HG03354 (cell line): ENCODE results near the gene GPC6.

Experiments used
- ATAC-seq: cut with Tn5 transposase; IDR thresholded peaks from one replicate; pipeline ENCODE4 v1.9.1; 2021; ENCODE audit warnings: mild to moderate bottlenecking; ENCODE audit not compliant: unreplicated experiment, poor library complexity, severe bottlenecking

The GPC6 gene

GRCh38 chr13:94353167-94353710 lies 1126.6 kb downstream of the GPC6 start:
- no peak for ATAC-seq

- ATAC-seq, result no peak
Measured at GRCh38 chr13:94359875-94360274, 1133.3 kb downstream of the GPC6 start.

GRCh38 chr13:94362411-94362909 lies 1135.9 kb downstream of the GPC6 start:
- ATAC-seq, result peak; percentile 100

DNA sequence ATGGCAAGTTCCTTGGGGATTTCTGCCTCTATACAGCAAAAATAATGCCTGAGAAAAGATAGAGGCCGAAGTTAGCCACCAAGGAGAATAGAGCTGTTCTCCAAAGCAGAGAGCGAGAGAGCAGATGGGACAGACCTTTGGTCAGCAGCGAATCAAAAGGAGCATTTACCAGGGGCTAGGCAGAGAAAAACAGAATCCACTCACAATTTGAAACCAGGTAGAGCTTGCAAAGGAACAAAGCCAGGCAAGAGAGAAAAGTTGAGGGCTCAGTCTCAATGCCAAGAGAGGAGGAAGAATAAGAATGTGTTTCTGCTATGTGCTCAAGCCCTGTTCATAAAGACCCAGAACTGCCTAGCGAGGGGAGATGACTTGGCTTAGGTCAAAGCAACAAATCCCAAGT lies 1140.1 kb downstream of the GPC6 start:
- ATAC-seq, result no peak

DNA sequence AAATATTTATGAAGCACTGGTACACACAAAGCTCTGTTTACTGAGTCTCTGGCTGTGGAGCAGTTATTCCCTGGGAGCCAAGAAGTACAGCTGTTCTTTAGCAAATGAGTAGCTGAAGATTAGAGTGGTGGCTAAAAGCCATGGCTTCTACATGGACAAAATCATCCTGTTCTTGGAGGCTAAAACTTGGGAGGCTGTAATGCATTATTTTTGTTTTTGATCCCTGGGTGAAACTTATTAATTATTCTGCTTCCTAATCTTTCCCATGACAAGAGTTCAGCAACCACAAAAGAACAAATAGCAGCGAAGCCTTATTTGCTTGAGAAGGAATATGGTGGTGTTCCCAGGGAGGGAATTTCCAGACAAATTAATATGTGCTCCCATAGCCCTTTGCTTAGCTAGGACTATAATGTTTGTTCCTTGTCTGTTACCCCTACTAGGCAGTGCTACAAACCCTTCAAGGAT lies 1143.4 kb downstream of the GPC6 start:
- no peak for ATAC-seq

DNA sequence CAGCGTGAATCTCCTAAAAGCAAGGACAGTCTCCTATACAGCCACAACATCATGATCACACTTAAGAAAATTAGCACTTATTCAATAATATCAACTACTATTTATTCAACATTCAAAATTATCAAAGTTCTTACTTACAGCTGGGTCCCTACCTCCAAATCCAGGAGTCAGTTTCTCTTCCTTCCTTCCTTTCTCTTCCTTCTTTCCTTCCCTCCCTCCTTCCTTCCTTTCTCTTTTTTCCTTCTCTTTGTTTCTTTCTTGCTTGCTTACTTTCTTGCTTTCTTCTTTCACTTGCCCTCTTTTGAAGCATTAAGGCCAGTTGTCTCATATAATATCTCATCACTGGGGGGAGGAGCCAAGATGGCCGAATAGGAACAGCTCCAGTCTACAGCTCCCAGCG lies 1145.2 kb downstream of the GPC6 start:
- no peak for ATAC-seq

- ATAC-seq, result no peak
Measured at GRCh38 chr13:94382517-94382916, 1155.9 kb downstream of the GPC6 start.

- ATAC-seq, result no peak
Measured at GRCh38 chr13:94382960-94383359, 1156.4 kb downstream of the GPC6 start.

DNA sequence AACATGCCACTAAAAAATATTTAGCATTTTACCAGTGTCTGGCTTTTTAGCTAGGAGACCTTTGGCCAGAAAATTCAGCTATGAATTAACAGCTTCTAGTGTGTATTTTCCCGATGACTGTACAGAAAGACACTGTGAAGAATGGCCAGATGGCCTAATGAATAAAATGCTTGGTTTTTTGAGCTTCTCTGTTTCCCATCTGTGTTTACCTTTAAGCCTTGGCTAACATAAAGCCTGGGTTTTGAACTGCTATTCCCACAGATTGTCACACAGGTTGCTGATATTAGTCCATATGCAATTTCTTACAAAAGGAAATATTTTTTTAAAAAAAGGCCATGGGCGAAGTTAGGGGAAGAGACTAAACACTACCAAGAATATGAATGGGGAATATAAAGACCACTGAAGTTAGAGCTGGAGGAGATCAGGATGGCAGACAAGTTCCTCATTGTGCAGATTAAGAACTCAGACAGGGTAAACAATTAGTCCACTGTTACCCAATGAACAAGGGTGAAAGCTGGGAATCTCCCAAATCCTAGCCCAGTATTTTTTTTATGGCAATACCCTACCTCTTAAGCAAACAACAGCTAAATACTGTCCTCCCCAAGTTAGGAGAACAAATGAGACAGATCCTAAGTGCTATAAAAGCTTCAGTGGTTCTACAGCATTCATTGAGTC lies 1157.8 kb downstream of the GPC6 start:
- ATAC-seq, result no peak

- ATAC-seq, result no peak
Measured at GRCh38 chr13:94387047-94387446, 1160.4 kb downstream of the GPC6 start.

GRCh38 chr13:94389604-94390351 lies 1163.2 kb downstream of the GPC6 start:
- ATAC-seq, result no peak

DNA sequence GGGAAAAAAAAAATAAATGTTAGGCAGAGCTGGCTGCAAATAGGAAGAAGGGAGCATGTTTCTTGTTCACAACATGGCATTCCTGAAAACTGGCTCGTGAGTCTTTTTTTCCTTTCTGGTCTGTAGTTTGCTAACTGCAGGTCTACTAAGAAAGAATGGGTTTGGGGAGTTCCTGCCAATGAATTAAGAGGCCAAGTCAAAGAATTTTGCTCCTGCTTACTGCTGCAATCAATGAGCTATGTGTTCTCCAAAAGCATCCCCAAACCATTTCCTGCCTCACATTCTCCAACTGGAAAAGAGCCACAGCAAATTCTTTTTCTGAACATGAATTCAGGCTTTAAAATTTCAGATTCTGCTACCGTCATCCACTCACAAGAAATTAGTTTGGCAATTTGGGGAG lies 1164.3 kb downstream of the GPC6 start:
- ATAC-seq, result no peak

- no peak for ATAC-seq
Measured at GRCh38 chr13:94394723-94395122, 1168.1 kb downstream of the GPC6 start.

DNA sequence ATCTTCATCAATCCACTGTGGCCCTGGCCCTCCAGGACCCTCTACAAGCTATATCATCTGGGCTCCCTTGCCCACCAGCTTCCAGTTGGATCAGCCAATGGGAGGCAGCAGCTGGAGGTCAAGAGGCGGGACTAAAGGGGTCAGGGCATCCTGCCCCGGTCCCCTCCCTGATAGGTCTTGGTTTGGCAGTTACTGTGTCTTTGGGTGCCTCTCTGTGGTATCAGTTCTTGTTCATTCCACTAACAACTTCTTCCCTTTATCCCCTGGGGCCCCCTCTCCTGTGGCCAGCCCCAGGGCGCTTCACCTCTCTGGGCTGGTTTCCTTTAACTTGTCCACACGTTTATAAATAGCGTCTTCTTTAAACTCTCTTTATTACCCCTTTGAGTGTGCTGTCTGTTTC lies 1169.3 kb downstream of the GPC6 start:
- ATAC-seq, result no peak

GRCh38 chr13:94399812-94400211 lies 1173.2 kb downstream of the GPC6 start:
- no peak for ATAC-seq

GRCh38 chr13:94400874-94401273 lies 1174.3 kb downstream of the GPC6 start:
- no peak for ATAC-seq

DNA sequence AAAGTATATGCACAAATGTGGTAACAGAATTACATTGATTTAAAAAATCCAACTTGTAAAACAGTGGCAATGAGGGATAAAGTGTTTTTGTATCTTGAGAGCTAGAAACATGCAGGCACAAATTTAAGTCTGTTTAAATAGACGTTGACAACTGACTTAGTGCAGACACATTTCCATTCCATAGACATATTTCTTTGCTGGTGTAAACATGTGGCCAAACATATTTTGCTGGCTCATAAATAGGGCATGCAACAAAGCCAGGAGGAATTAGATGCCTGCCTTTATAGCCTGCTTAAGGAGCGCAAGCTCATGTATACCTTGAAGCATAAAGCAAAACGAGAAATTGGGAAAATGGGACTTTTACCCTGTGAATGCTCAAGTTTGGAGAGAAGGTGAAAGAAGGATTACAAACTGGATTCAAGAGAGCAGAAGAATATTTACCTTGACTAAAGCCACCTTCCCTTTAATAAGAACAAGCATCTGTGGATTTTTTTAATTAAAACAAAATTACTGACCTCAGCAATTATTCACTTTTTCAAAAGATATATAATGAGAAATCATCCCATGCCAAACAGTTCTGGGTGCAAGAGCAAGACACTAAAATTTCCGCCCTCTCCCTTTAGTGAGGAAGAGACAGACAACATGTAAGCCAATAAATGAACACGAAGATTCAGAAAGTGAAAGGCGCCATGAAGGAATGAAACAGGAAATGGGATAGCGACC lies 1181.9 kb downstream of the GPC6 start:
- ATAC-seq, result no peak

DNA sequence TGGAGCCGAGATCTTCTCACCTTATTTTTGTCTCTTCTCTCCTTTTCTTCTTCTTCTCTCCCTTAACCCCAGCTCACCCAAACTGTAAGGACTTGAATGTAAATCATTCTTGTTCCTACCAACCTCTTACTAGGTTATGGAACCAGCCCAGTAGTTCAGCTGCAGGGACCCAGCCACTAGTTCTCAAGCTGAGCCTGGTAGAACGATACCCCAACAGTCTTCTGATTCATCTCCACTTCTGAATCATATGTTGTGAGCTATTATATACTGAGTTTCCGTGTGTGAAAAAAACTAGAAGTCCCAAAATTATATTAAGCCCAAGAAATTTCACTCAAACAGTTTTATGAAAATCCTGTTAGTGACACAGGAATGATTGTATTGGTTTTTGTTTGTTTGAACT lies 1185.1 kb downstream of the GPC6 start:
- no peak for ATAC-seq

- no peak for ATAC-seq
Measured at GRCh38 chr13:94412870-94413597, 1186.4 kb downstream of the GPC6 start.

DNA sequence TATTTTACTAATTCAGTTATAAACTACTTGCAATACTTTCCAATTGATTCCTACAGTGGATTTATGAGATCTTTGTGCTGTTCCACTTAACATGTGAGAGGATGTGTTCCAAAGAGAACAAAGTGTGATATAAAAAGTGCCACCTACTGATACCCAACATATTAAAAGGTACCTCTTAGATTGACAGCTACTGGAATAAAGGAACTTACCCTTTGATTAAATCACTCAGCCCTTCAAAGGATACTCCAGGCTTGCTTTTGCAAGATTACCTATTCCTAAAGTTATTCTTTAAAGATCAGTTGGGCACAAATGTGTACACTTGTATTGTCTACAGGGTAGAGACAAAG lies 1187.0 kb downstream of the GPC6 start:
- ATAC-seq, result no peak
